Activated CD4-positive, alpha-beta T cell treated with anti-CD3 and anti-CD28 coated beads for 4 hours (primary cell): ENCODE data around the gene IL12RB2.

Source experiments
- DNase-seq, 2 donors: peaks; one replicate each; pipeline ENCODE4 v3.0.0-alpha.2; 2020

Gene IL12RB2, protein sequence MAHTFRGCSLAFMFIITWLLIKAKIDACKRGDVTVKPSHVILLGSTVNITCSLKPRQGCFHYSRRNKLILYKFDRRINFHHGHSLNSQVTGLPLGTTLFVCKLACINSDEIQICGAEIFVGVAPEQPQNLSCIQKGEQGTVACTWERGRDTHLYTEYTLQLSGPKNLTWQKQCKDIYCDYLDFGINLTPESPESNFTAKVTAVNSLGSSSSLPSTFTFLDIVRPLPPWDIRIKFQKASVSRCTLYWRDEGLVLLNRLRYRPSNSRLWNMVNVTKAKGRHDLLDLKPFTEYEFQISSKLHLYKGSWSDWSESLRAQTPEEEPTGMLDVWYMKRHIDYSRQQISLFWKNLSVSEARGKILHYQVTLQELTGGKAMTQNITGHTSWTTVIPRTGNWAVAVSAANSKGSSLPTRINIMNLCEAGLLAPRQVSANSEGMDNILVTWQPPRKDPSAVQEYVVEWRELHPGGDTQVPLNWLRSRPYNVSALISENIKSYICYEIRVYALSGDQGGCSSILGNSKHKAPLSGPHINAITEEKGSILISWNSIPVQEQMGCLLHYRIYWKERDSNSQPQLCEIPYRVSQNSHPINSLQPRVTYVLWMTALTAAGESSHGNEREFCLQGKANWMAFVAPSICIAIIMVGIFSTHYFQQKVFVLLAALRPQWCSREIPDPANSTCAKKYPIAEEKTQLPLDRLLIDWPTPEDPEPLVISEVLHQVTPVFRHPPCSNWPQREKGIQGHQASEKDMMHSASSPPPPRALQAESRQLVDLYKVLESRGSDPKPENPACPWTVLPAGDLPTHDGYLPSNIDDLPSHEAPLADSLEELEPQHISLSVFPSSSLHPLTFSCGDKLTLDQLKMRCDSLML

DNA sequence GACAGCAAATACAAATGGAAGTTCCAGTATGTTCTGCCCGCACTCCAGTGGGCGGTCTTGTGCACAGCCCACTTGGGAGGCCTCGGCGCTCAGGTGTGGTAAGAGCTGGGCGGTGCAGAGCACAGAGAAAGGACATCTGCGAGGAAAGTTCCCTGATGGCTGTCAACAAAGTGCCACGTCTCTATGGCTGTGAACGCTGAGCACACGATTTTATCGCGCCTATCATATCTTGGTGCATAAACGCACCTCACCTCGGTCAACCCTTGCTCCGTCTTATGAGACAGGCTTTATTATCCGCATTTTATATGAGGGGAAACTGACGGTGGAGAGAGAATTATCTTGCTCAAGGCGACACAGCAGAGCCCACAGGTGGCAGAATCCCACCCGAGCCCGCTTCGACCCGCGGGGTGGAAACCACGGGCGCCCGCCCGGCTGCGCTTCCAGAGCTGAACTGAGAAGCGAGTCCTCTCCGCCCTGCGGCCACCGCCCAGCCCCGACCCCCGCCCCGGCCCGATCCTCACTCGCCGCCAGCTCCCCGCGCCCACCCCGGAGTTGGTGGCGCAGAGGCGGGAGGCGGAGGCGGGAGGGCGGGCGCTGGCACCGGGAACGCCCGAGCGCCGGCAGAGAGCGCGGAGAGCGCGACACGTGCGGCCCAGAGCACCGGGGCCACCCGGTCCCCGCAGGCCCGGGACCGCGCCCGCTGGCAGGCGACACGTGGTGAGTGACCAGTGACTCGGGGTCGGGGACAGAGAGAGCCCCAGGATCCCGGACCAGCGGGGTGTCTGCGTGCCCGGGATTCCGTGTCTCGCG lies at the start of gene IL12RB2:
Gene IL12RB2 (plus strand): TSS at position 623 of the 810 bp plus-strand sequence. CDS start 12,496 bp downstream, outside the sequence.
- peak; percentile 29 to 36 for DNase-seq

DNA sequence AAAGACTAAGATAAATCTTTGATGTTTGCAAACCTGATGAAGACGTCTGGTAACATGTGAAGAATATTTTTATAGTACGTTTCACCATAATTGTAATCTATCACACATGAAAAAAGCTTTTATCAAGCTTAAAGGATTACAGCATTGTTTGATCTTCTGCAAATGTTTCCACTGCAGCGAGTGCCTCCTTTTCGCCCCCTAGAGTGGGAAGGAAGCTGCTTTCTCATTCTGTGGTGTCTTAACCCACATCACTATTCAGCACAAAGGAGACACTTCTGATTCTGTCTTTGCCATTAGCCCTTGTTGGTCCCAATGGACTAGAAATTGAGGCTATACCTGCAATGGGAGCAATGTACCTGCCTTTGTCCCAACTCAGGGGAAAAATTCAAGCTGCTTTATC lies 46.0 kb upstream of the IL12RB2 start:
- DNase-seq: peak; percentile 7 to 30

DNA sequence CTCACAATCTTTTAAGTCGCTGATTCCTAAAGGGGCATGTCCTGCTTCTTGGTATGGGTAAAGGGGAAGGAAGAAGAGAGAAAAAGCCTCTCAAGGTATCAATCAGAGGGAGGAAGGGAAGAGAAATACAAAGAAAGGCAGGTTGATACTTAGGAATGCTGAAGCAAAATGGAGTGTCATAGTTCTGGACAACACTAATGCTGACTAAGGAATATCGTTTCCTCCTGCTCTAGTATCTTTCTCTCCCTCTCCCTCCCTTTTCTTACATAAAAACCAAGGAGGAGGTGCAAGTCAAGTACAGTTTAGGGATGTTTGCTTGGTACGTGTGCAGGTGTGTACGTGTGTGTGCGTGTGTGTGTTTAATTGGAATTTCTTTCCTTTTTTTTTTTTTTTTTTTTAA lies 44.9 kb upstream of the IL12RB2 start:
- DNase-seq: no peak

DNA sequence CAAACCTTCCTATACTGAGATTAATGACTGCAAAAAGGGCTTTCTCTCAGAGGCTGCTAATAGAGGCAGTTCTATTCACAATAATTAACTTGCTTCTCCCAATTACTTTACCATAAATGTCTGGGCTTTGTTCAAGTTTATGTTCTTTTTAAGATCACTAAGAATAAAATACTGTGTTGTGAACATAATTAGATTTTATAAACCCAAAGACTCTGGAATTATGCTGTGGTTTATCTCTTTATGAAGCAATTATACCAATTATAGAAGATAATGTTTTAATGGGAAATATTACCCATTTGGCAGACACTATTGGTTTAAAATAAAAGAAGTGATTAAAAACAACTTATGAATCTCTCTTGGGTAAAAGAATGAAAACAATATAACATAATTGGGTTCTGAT lies 43.5 kb upstream of the IL12RB2 start:
- no peak for DNase-seq

DNA sequence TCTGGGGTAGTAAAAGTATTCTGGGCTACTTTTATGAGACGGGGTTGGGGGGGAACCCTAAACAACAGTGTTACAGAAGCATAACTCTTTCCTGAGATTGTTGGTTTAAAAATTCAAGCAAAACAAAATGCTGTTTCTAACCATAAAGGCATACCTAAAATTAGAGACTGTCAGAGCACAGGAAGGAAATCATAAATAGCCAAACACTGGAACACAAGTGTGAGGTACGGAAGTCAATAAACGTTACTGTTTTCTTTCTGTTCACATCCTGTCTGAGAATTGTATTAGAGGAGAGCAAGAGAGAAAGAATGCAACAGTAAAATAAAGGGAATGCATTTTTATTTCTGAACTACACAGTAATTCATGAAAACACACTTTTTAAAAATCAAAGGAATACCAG lies 42.8 kb upstream of the IL12RB2 start:
- DNase-seq: no peak

DNA sequence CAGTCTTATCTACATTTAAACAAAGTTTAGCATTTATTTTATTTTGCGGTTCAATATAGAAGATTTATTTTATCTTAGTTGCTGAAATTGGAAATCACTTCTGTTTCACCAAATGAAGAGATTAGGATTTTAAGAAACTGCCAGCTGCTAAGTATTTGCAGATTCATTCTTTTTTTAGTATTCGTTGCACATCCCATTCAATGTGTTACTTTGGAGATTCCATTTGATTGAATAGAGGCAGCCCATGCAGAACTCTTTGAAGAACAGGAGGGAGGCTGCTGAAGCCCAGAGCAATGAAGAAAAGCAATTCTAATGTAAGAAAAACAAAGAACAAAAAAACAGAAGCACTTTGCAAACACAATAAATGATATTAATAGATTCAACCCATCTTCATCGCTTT lies 38.6 kb upstream of the IL12RB2 start:
- DNase-seq: no peak

DNA sequence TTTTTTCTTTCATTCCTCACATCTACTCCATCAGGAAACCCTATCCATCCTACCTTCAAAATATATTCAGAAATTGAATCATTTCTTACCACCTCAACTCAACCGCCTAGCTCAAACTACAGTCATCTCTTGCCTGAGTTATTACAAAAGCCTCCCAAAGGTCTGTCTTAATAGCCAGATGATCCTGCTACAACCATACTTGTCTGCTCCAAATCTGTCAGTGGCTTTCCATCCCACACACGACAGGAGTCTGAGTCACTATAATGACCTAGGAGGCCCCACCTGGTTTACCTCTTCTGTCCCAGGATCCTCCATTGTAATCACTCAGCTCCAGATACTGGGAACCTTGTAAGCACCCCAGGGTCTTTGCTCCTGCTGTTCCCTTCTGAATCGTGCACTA lies 37.1 kb upstream of the IL12RB2 start:
- no peak for DNase-seq

DNA sequence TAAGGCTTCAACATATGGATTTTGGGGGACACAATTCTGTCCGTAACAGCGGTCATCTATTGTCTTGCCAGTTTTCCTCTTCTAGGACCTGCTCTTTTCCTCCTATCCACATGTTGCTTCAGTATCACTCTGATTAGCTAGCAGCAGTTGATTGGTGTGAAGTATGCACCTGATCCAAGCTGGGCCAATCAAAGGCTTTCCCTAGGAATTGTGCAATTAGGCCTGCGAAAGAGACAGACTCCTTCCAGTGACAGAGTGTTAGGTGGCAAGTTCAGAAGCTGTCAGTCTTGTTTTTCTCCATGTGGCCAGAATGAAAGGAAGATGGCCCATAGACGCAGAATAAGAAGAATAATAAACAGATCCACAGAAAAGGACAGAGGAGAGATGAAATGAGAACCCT lies 34.1 kb upstream of the IL12RB2 start:
- no peak for DNase-seq

DNA sequence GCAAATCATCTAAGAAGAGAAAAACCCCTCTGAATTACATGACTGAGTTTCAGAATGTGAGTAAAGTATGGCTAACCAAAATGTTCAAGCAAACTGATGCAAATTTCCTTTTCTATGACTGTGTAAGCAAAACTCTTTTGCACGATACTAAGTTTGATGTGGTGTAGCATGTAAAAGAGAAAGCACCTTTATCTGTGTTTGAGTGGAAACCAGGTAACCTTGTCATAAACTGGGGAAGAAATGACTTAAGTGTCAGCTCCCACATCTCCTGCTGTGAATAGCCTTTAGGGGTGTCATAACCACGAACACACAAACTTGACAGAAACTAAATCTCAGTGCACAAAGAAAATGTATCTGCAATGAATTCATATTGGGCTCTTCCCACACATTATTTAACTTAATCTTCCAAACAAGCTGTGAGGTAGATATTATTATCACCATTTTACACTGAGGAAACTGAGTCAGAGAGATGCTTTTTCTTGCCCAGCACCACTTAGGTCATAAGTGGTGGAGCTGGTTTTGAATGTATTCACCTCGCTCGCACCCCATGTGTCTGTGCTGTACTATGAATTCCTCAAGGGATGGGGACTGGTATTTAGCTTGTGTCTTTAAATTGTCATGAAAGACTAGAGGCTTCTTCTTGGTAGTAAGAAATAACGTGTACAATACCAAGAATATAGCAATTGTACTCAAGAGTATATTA lies 32.9 kb upstream of the IL12RB2 start:
- DNase-seq: no peak

DNA sequence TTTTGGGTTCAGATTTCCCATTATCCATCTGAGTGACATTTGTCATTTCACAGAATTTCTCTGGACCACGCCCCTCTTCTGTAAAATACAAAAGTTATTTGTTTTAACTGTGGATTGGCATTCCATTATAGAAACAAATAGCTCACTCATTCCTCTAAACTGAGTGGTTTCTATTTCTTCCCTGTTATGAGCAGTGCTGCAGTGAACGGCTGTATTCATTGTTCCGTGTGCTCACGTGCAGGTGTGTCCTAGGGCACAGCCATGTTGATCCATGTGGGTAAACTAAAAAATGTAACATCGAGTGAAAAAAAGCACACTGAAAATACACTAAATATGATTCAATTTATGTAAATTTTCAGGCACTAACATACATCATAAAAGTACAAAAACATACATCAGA lies 27.0 kb upstream of the IL12RB2 start:
- no peak for DNase-seq

DNA sequence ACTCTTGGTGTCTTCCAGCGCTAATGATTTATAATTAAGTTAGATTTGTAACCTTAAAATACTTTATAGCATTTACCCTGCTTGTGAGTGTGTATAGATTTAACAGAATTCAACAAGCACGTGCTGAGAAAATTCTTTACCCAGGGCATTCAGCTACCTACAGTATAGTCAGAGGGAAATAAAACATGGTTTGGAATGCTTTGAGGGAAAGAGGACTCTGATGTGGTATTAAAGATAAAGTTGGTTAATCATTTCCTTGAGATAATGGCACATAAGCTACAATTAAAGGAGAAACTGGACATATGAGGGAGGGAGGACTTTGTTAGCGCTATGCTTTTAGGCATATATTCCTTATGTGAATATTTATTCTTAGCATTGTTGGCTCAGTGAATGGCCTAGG lies 26.4 kb upstream of the IL12RB2 start:
- DNase-seq: no peak

DNA sequence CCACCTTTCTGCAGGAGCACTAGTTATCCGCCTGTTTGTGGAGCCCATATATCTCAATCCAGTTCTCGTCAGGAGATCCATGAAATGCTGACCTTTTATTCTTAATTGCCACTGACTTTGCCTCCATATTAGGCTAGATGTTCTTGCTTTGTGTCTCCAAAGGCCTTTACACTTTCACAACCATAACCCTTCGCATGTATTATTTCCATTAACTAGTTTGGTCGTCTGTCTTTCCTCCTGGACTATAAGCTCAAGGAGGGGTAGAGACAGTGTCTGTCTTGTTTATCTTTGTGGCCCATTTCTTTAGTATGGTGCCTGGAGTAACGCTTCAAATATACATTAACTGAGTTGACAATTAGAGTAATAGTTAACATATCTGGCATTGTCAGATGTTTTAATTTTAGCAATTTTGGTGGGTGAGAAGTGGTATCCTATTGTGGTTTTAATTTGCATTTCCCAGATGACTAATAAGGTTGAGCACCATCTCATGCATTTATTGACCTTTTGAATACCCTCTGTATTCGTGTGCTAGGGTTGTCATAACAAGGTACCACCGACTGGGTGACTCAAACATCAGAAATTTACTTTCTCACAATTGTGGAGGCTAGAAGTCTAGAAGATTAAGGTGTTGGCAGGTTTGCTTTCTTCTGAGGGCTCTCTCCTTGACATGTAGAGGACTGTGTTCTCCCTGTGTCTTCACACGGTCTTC lies 21.7 kb upstream of the IL12RB2 start:
- DNase-seq: no peak

DNA sequence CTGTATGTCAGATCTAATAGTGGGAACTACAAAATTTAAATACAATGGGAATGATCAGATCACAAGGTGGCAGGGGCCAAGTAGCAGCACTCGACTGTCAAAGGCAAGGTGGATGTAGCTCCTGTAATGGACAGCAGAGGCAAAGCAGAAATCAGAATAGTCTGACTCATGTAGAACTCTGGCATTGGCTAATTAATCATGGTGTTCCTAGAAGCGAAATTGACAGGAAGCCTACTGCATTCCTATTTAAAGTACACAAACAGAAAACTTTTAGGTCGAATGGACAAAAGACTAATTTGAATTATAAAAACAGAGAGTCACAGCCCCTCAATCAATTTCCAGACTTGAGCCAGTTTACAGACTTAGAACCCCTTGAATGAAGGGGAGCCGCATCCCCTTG lies 17.4 kb upstream of the IL12RB2 start:
- no peak for DNase-seq

DNA sequence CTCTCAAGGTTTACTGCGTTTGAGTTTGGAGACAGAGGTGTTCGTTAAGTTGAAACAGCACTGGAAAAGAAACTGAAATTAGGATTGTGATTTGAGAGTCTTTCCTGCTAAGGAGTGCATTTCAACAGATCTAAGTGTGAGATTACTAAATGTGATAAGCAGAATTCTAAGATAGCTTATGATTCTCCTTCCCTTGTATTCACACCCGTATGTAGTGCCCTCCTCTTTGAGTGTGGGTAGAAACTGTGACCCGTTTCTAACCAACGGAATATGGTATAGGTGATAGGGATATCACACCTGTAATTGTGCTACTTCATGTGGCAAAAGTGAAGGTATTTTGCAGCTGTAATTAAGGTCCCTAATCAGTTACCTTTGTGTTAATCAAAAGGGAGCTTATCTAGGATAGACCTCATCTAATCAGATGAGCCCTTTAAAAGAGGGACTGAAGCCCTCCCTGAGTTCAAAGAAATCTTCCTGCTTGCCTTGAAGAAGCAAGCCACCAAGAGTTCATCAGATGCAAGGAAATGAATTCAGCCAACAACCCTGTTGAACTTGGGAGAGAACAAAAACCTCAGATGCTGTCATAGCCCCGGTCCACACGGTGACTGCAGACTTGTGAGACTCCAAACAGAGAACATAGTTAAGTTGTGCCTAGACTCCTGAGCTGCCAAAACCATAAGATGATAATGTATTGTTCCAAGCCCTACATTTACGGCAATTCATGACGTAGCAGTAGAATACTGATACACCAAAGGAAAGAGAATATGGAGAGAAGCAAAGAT lies 12.6 kb upstream of the IL12RB2 start:
- no peak for DNase-seq

DNA sequence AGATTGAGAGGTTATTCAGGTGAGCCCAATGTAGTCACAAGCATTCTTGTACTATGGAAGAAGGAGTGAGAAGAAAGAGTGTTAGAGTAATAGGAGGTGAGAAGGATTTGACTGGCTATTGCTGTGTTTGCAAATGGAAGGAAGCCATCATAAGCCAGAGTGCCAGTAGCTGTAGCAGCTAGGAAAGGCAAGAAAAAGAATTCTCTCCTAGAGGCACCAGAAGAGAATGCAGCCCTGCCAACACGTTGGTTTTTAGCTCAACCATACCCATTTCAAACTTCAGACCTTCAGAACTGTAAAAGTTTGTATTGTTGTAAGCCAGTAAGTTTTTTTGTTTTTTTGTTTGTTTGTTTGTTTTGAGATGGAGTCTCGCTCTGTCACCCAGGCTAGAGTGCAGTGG lies 8.9 kb upstream of the IL12RB2 start:
- no peak for DNase-seq

DNA sequence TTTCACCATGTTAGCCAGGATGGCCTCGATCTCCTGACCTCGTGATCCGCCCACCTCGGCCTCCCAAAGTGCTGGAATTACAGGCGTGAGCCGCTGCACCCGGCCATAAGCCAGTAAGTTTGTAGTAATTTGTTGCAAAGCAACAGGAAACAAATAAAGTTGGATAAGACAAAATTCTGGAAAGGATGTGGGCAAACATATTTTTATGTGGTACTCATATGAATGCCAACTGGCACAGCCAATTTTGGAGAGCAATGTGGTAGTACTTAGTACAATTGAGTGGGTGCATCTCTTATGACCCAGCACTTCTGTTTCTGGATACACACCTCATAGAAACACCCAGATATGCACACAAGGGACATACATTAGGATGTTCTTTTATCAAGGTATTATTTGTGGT lies 8.4 kb upstream of the IL12RB2 start:
- no peak for DNase-seq

DNA sequence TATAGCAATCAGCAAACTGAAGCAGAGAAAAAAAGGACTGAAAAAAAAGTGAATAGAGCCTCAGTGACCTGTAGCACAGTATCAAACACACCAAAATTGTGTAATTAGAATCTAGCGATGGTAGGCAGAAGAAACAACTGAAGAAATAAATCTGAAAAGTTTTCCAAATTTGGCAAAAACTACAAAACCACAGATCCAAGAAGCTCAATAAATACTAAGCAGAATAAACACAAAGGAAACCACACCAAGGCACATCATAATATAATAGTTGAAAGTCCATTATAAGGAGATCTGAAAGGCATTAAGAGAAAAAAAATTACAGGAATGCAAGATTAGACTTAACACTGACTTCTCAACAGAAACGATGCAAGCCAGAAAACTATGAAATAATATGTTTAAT lies 7.1 kb upstream of the IL12RB2 start:
- no peak for DNase-seq

DNA sequence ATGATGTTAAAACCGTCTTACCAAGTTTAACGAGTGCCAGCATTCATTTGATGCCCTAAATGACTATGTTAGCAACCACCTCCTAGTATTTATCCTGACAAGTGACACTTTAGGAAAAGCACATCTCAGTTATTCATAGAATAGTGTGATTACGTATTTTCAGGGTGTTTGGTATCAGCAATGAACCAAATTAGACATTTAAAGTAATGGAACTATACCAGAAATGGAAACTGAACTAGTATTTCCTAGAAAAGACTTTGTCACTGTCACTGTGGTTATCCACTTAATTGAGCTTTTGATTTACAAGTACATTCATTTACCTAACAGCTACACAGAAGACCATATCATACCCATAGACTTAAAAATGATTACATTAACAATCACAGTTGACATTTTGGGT lies 3.6 kb upstream of the IL12RB2 start:
- no peak for DNase-seq

DNA sequence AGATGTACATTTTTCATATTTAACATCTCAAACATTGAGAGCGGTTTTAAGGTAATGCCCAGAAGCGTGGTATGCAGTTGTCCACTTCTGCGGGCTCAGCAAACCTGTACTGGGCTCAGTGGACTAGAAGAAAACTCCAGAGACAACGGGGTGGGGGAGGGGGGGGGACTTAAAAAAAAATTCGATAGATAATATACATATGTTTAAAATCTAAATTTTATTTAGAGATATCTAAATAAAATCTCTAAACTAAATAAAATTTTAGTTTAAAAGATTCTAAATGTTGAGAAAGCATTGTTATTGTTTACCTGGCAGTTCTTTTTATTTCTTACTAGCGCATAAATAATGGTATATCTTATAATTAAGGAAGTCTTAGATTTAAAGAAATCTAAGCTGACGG lies 1.1 kb upstream of the IL12RB2 start:
- no peak for DNase-seq

DNA sequence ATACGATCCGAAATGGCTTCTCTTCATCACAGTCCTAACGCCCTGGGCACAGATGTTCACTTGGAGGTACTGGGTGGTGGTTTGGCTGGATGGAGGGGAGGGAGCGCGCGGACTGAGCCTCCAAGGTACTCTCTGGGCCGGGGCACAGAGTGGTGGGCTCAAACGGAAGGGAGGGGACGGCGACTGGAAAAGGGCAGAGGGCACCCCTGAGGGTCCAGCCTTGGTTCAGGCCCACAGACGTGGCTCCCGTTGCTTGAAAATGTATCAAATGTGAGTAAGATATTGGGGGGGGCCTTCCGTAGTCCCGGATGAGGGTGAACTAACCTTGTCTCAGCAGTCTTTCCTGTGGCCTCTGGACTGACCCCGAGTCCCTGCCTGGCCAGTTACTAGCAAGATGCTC lies 463 bp downstream of the IL12RB2 start:
- DNase-seq: no peak

DNA sequence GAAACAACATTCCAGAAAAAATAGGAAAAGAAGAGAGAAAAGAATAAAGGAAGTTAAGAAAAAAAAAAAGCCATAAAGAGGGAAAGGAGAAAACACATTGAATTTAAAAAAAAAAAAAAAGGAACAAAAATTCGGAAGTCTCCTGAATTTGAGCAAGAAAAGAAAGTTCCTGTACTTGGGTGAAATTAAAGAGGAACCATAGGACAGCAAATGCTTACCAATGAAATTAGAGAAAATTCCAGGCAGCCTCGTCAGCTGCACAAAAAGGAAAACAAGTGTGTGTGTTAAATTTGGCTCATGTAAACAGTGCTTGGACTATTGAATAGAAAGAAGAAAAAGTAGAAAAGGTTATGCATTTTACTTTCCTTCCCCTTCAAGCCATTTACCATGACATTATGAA lies 4.9 kb downstream of the IL12RB2 start:
- no peak for DNase-seq
